WTC11 (cell line): Measurements from ENCODE around the gene NIP7. TPM values are rescaled to one million over a fixed set of nuclear protein-coding genes. Genes with fewer than 3 reads are reported as not detected.

Source experiments
- ATAC-seq: fragments of 200-7000 bp; cut with Tn5 transposase; 2 replicates; pipeline ENCODE4 v1.10.0; 2021; ENCODE audit warnings: mild to moderate bottlenecking, moderate library complexity
- CTCF ChIA-PET: fragments of 300-600 bp; sonication (Branson Sonifier 250); formaldehyde crosslinking; loops from one replicate; lab custom pipeline; 2021; ENCODE audit warnings: antibody characterized with exemption; lab: Charles Lee
- POLR2A ChIA-PET: fragments of 350-600 bp; sonication (Branson Sonifier 250); formaldehyde crosslinking; loops from one replicate; lab custom pipeline; 2021; ENCODE audit warnings: antibody characterized with exemption; lab: Charles Lee
- DNase-seq: peaks from one replicate; pipeline ENCODE4 v3.0.0; 2021; ENCODE audit warnings: low spot score
- H3K27ac Mint-ChIP-seq: 2 replicates; pipeline ENCODE4 v1.8.0; 2021; ENCODE audit warnings: mixed read lengths
- H3K27me3 Mint-ChIP-seq: 2 replicates; pipeline ENCODE4 v1.8.0; 2021; ENCODE audit warnings: low read depth, mild to moderate bottlenecking, moderate library complexity, mixed read lengths
- H3K36me3 Mint-ChIP-seq: 2 replicates; pipeline ENCODE4 v1.8.0; 2021; ENCODE audit warnings: mixed read lengths
- H3K4me1 Mint-ChIP-seq: 2 replicates; pipeline ENCODE4 v1.8.0; 2022; ENCODE audit warnings: mixed read lengths
- H3K4me3 Mint-ChIP-seq: 2 replicates; pipeline ENCODE4 v1.8.0; 2021; ENCODE audit warnings: mild to moderate bottlenecking, moderate library complexity, mixed read lengths
- H3K9me3 Mint-ChIP-seq: 2 replicates; pipeline ENCODE4 v1.8.0; 2021; ENCODE audit warnings: mixed read lengths
- ARID4B ChIP-seq: sonication (generic); formaldehyde crosslinking; IDR thresholded peaks from 2 replicates; pipeline ENCODE4 v1.8.0; 2023; ENCODE audit warnings: missing genetic modification reagents, mild to moderate bottlenecking, borderline replicate concordance
- ATF2 ChIP-seq: sonication (generic); formaldehyde crosslinking; IDR thresholded peaks from 2 replicates; pipeline ENCODE4 v1.8.1; 2022; ENCODE audit warnings: low read depth, missing genetic modification reagents, borderline replicate concordance
- CBFB ChIP-seq: sonication (generic); formaldehyde crosslinking; IDR thresholded peaks from 2 replicates; pipeline ENCODE4 v1.8.1; 2022; ENCODE audit warnings: mild to moderate bottlenecking, low read depth, missing genetic modification reagents
- CTCF ChIP-seq: fragments of 200-600 bp; IDR thresholded peaks from 2 replicates; pipeline ENCODE4 v1.8.0; 2022; ENCODE audit warnings: antibody characterized with exemption
- E2F1 ChIP-seq: sonication (generic); formaldehyde crosslinking; IDR thresholded peaks from 2 replicates; pipeline ENCODE4 v1.8.0; 2022; ENCODE audit warnings: mild to moderate bottlenecking, missing genetic modification reagents
- EMX1 ChIP-seq: fragments of 250-450 bp; sonication (Bioruptor Pico); IDR thresholded peaks from 2 replicates; pipeline ENCODE4 v1.8.0; 2021; ENCODE audit warnings: mild to moderate bottlenecking
- HMGXB4 ChIP-seq: sonication (generic); formaldehyde crosslinking; IDR thresholded peaks from 2 replicates; pipeline ENCODE4 v1.8.1; 2023; ENCODE audit warnings: mild to moderate bottlenecking, moderate library complexity, missing genetic modification reagents
- NFE2L1 ChIP-seq: sonication (generic); formaldehyde crosslinking; IDR thresholded peaks from 2 replicates; pipeline ENCODE4 v1.8.1; 2023; ENCODE audit warnings: missing genetic modification reagents
- PRDM15 ChIP-seq: sonication (generic); formaldehyde crosslinking; IDR thresholded peaks from 2 replicates; pipeline ENCODE4 v1.8.0; 2022; ENCODE audit warnings: missing genetic modification reagents
- USF1 ChIP-seq: sonication (generic); formaldehyde crosslinking; IDR thresholded peaks from 2 replicates; pipeline ENCODE4 v1.8.0; 2022; ENCODE audit warnings: mild to moderate bottlenecking, missing genetic modification reagents
- ZBTB21 ChIP-seq: sonication (generic); formaldehyde crosslinking; IDR thresholded peaks from 2 replicates; pipeline ENCODE4 v1.8.1; 2023; ENCODE audit warnings: mild to moderate bottlenecking, missing genetic modification reagents, borderline replicate concordance
- ZBTB43 ChIP-seq: sonication (generic); formaldehyde crosslinking; IDR thresholded peaks from 2 replicates; pipeline ENCODE4 v1.8.1; 2023; ENCODE audit warnings: mild to moderate bottlenecking, missing genetic modification reagents
- total RNA-seq: library from RNA; stranded (reverse); gene quantifications from 3 replicates; pipeline ENCODE4 v1.2.3, GENCODE V29; 2021

The NIP7 gene
- total RNA-seq, 1 experiment from 2014 or later, result 43.7 TPM

- Mint-ChIP-seq H3K36me3 (peaks cover 56% of the 10 kb centered on the region), H3K27ac (no peak overlapping the region), H3K9me3 (no peaks in the 10 kb centered on the region), H3K4me1 (no peaks in the 10 kb centered on the region), H3K4me3 (no peak overlapping the region), H3K27me3 (no peaks in the 10 kb centered on the region)
- ChIA-PET POLR2A (interaction anchor here (0.7 kb wide), 1 partner anchor 26 kb away, joined by 3 read pairs; no protein-coding TSS in a partner anchor), CTCF (interaction anchor here (1.0 kb wide), 1 partner anchor 78 kb away, joined by 3 read pairs; no protein-coding TSS in a partner anchor)
- no peak for ATAC-seq
- no peak for DNase-seq
- TF ChIP-seq ATF2 (CRISPR knock-in tag), result no peak
- TF ChIP-seq EMX1 (CRISPR knock-in tag), result no peak
- no peak for TF ChIP-seq ARID4B (CRISPR knock-in tag)
- TF ChIP-seq PRDM15 (CRISPR knock-in tag), result no peak
- no peak for TF ChIP-seq CBFB (CRISPR knock-in tag)
- no peak for TF ChIP-seq CTCF
- TF ChIP-seq ZBTB43 (CRISPR knock-in tag), result no peak
- TF ChIP-seq HMGXB4 (CRISPR knock-in tag), result no peak
- TF ChIP-seq USF1 (CRISPR knock-in tag), result no peak
- TF ChIP-seq ZBTB21 (CRISPR knock-in tag), result no peak
- TF ChIP-seq E2F1 (CRISPR knock-in tag), result no peak
- no peak for TF ChIP-seq NFE2L1
Observed at GRCh38 chr16:69318177-69318910, 21.2 kb upstream of the NIP7 start.
